Left colon (tissue), 2 donors: ENCODE data around the gene PROX1. TPM values are rescaled to one million over a fixed set of nuclear protein-coding genes. Genes with fewer than 3 reads are reported as not detected.

Experiments
- ATAC-seq: fragments of 200-7000 bp; cut with Tn5 transposase; one replicate; pipeline ENCODE4 v1.9.1; 2020; ENCODE audit warnings: mild to moderate bottlenecking, moderate library complexity
- DNase-seq, 2 donors: peaks; one replicate each; pipeline ENCODE4 v3.0.0-alpha.2; 2020
- intact Hi-C, 2 donors: fragments of 100-400 bp; cut with DNase I in 1 of 2; cut with micrococcal nuclease in 1 of 2; formaldehyde crosslinking; loops; one replicate each; pipeline versions ENCODE4 v1.11.2 to v1.14.0; 2022; cut with DNase I, micrococcal nuclease
- total RNA-seq, 2 donors: library from RNA; stranded (reverse); fragmentation: NEBNext Ultra II Directional; extraction: Animal tissue kit (Norgen Biotek cat#: 25700); gene quantifications; one replicate each; pipeline ENCODE4 v1.2.1, GENCODE V29; 2021
- donor health status: DM: no; HTN: no; CAD: no.
- donor health status: DM: yes; HTN: yes; CAD: no.

Gene PROX1
- total RNA-seq, 2 donors from 2014 or later = 15.4 to 18.5 TPM

GRCh38 chr1:213977486-213977842 is 10.3 kb upstream of the PROX1 start:
- ATAC-seq = no peak
- DNase-seq = no peak
- intact Hi-C loops = no loop called here

- intact Hi-C loops = no loop called here
- ATAC-seq (no peak), DNase-seq (no peak)
These were observed 9.9 kb upstream of the PROX1 start for GRCh38 chr1:213977909-213978308.

DNA sequence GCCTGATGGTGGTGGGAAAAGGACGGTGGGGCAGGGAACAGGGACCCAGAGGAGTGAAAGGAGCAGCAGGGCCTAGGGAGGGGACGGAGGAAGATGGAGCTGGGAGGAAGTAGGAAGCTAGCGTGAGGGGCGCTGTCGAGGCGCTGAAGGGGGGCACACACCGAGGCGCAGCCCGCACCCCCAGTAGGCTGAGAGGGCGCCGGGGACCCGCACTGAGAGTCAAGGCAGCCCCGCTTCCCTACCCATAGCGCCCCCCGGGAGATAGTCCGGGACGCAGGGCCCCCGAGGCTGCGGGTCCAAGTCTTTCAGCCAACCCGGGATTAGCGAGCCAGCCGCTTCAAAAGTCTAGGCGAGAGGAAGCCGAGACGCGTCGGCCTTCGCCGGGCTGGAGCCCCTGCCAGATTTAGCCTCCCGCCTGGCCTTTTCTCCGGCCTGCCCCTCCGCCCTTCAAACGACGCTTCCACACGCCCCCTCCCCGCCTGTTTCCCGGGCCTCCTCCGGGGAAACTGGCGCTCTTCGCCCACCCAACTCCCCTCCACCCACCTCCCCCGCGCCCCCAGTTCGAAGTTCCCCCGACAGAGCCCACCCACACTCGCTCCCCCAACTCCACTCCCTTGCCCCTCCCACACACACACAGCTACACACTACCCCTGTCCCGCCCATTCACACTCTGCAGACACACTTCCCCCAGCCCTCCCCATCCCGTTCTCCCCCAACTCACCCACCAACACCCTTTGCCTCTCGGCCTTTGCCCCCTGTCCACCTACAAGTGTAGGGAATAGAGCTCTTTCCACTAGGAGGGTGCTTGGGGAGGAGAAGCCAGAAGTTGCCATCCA is 7.8 kb upstream of the PROX1 start:
- no peak for DNase-seq
- intact Hi-C loops = no loop called here
- no peak for ATAC-seq

DNA sequence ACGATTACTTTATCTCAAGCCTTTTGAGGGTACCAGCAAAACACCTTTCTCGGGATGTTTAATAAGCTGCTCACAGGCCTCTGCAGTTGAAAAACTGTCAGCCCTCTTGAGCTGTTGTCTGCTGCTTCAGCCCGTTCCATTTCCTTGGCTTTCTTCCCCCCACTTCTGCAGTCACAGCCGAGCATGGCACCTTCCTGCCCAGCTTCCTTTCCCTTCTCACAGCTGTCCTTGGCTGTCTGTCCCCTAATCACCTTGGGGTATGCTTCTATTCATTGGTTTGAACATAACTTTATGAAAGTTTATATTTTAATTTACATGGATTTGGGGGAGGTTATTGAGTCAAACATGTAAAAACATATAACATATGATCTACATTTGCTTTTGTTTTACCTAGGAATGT is 6.9 kb upstream of the PROX1 start:
- intact Hi-C loops = no loop called here
- DNase-seq (no peak), ATAC-seq (no peak)

DNA sequence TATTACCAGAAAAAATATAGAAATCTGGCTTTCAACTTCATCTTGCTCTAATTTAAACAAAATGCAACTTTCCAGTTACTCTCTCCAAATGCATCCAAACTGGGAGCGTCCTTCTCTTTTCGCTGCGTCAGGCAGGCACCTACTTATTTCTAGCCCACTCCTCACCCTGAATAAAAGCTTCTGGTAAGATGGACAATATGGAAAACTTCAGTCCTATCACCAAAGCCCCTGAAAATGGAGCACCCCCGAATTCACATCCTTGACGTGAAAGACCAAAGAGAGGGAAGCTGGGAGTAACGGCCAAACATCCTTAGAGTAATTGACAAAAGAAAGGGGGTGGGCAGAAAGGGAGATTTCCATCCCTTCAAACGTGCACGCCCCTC is 5.5 kb upstream of the PROX1 start:
- intact Hi-C loops = no loop called here
- ATAC-seq (no peak), DNase-seq (no peak)

DNA sequence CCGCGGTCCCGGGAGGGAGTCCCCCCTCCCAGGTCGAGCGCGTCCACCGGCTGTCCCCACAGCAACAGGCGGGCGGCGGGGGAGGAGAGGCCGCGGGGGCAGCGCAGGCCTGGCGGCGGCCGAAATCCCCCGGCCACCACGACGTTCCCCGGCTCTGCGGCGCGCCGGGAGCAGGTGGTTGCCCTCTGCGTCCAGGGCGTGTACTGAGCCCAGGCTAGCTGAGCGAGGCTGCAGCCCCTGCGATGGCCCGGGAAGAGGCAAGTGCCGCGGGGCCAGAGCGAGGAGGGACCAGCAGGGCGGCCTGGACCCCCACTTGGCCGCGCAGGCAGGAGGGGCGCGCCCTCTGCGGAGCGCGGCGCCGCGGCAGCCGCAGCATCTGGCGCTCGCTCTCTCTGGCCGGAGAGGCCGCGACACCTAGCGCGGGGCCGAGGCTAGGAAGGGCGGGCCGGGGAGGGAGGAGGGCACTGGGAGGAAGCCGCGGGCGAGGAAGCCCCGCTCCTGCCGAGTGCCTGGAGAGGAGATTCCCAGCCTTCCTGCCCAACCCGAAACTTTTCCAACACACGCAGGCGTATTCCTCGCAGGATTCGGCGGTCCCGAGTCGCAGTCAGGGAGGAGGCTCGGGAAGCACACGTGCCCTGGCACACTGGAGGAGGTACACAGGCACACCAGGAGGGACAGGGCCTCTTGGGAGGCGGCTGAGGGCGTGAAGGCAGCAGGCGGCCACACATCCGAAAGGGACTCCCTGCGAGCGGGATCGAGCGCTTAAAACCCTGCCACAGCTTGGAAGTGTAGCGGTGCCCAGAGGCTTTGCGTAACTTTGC is 4.9 kb upstream of the PROX1 start:
- DNase-seq (peak in 1 of 2 donors; percentile 23), ATAC-seq (peak; percentile 38)
- intact Hi-C loops = no loop called here

DNA sequence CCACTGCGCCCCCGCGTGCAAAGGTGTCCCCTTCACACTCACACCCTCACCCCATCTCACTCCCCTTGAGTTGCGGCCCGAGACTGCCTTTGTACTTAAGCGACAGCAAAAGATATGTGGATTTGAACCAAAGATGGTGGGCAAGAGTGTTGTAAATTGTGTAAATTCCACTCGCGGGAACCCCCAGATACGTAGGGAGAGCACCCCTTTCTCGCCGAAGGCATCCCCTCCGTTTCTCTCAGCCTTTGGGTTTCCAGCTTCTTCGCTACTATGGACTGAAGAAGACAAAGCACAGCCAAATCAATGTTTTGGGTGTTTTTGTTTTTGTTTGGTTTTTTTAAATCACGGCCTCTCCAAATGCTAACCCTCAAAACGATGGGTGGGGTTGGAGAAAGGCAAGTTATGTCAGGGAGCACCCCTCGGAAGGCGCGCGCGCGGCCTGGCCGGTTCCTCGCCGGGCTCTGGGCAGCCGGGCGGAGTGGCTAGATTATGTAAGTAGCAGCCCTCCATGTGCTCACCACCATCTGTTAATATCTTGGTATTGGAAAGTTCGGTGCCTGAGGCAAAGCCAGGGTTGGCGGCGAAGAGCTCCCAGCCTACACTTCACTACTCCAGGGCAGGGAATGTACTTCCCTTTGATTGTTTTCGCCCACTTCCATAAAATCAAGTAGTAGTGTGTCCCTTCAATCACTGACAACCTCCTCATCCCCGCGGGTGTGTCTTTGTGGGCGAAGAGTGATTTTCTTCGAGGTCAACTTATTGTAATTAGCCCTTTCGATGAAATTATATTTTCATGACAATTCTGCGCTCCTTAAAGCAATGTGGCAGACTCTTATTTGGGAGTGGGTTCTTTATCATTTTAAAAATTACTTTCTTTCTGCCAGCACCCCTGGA is 4.0 kb upstream of the PROX1 start:
- intact Hi-C loops = no loop called here

GRCh38 chr1:213984387-213985208 is 3.2 kb upstream of the PROX1 start:
- no peak for DNase-seq
- no peak for ATAC-seq
- intact Hi-C loops = no loop called here

More for the DNA sequence above, 4.0 kb upstream of the PROX1 start:
- ATAC-seq (no peak), DNase-seq (no peak)

- DNase-seq = peak in 1 of 2 donors; percentile 26
- no peak for ATAC-seq
- intact Hi-C loops = no loop called here
These were observed 2.4 kb upstream of the PROX1 start for GRCh38 chr1:213985209-213986019.

- ATAC-seq (no peak), DNase-seq (no peak)
- intact Hi-C loops = no loop called here
These were observed 1.5 kb upstream of the PROX1 start for GRCh38 chr1:213986020-213986924.

DNA sequence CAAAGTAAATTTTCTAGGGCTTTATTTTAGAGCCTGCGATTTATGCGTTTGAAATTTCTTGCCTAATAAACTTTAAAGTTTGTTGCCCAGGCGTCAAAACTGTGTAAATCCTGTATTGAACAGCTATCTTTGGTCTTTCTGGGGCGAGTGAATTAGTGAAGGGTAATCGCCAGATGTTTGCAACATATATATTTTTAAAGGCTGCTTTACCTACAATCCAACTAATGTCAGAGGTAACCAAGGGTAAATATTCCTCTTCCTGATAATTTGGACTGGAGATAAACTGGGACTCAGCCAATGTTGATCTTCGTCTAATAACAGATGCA is 885 bp upstream of the PROX1 start:
- no peak for DNase-seq
- ATAC-seq = no peak
- intact Hi-C loops = no loop called here

DNA sequence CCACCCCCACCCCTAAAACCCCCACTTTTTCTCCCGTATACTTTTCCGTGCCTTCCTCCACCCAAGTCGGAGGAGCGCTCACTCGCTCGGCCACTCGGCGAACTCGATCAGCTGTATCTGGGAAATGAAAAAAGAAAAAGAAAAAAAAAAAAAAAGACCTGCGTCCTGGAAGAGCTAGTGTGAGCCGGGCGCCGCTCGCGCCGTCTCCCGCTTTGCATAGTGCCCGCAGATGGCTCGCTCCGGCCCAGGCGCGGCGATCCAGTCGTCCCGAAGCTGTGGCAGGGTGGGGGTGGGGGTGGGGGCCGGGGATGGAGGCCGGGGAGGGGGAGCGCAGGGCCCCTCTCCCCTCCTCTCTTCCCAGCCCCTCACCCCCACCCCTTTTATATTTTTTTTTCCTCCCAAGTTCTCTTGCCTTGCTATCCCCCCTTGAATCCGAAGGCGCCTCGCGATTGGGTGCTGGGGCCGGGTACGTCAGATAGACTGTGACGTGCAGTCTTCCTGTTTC is 299 bp upstream of the PROX1 start:
- DNase-seq (peak; percentile 79 to 84), ATAC-seq (peak; percentile 83)
- intact Hi-C loops = no loop called here

GRCh38 chr1:213988507-213989001 is 781 bp downstream of the PROX1 start:
- intact Hi-C loops = no loop called here
- ATAC-seq (peak; percentile 24), DNase-seq (peak in 1 of 2 donors; percentile 40)

- ATAC-seq (peak; percentile 12), DNase-seq (peak in 1 of 2 donors; percentile 39)
- intact Hi-C loops = no loop called here
These were observed 1.5 kb downstream of the PROX1 start for GRCh38 chr1:213989002-213989855.

DNA sequence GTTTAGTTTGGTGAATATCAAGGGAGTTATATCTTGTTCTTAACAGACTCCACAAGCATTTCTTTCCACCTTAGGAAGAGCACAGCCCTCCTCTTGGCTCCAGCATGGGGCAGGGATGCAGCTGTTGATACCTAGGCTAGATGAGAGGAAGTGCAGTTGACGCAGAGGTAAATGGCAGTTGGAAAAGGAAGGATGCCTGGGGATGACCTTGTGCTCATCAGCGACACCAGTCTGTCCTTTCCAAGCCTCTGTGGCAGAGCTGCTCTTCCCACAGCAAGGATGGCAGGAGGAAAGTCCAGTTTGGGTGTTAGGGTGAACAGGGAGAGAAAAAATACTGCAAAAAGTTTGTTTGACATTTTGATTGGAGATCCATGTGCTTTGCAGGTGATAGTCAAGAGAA is 6.2 kb downstream of the PROX1 start:
- intact Hi-C loops = no loop called here
- no peak for ATAC-seq
- DNase-seq = no peak

GRCh38 chr1:213994888-213995287 is 7.1 kb downstream of the PROX1 start:
- no peak for DNase-seq
- no peak for ATAC-seq
- intact Hi-C loops = no loop called here
